HCT116 (cell line): ENCODE measurements around the gene VTI1A. TPM values are rescaled to one million over a fixed set of nuclear protein-coding genes. Genes with fewer than 3 reads are reported as not detected.

ENCODE experiments used
- ATAC-seq: fragments of 200-7000 bp; cut with Tn5 transposase; 2 replicates; pipeline ENCODE4 v1.9.1; 2020; ENCODE audit warnings: mild to moderate bottlenecking, moderate library complexity
- BruUV-seq: library from RNA; stranded (reverse); fragments of 400-500 nt; replicated peaks from 2 replicates; lab custom pipeline; 2021; lab: Mats Ljungman, UMichigan
- CTCF ChIA-PET: fragments of 300-600 bp; sonication (Branson Sonifier 250); formaldehyde crosslinking; loops from one replicate; lab custom pipeline; 2021; ENCODE audit warnings: antibody characterized with exemption; lab: Charles Lee
- POLR2A ChIA-PET: fragments of 300-600, 350-600 bp; sonication (Branson Sonifier 250); formaldehyde crosslinking; loops from one replicate; lab custom pipeline; 2021; ENCODE audit warnings: antibody characterized with exemption; lab: Charles Lee
- RAD21 ChIA-PET, 2 experiments: fragments of 300-600 bp; sonication (Branson Sonifier 250); formaldehyde crosslinking; loops; one replicate each; lab custom pipeline; 2023; ENCODE audit warnings: low total read pairs in 2 of 2; ENCODE audit not compliant: uncharacterized antibody in 2 of 2, unreplicated experiment in 2 of 2, low non-redundant PET in 1 of 2; lab: Charles Lee
- DNase-seq: peaks from one replicate; pipeline ENCODE4 v3.0.0-alpha.2; 2010; ENCODE audit warnings: low read depth, low spot score
- H2AFZ ChIP-seq: fragments of 200-600 bp; shearing (Covaris generic), sonication (generic); 2 replicates; pipeline ENCODE4 v1.6.1; 2017; ENCODE audit warnings: low read depth, mixed run types, mixed read lengths, antibody characterized with exemption, low read length; ENCODE audit not compliant: poor library complexity, severe bottlenecking
- H3K27ac ChIP-seq: 2 replicates; pipeline ENCODE4 v1.5.1; 2012; ENCODE audit warnings: low read depth, low read length
- H3K27me3 ChIP-seq: fragments of 200-600 bp; sonication (generic); 2 replicates; pipeline ENCODE4 v1.6.1; 2016; ENCODE audit warnings: mixed run types, low read length, mixed read lengths; ENCODE audit not compliant: insufficient read depth
- H3K36me3 ChIP-seq, 2 experiments: fragments of 200-500 bp in 1 of 2; fragments of 200-600 bp in 1 of 2; sonication (Bioruptor generic) in 1 of 2; sonication (generic) in 1 of 2; 2 replicates each; pipeline versions ENCODE4 v1.5.1 to v1.6.1; 2014 to 2016; ENCODE audit warnings: low read length in 2 of 2, inconsistent platforms in 1 of 2, mixed read lengths in 1 of 2, mixed run types in 1 of 2; ENCODE audit not compliant: insufficient read depth in 2 of 2, control insufficient read depth in 1 of 2
- H3K4me1 ChIP-seq, 2 experiments: fragments of 200-600 bp in 1 of 2; sonication (generic) in 1 of 2; 2 replicates each; pipeline versions ENCODE4 v1.5.1 to v1.6.1; 2012 to 2017; ENCODE audit warnings: low read length in 2 of 2, inconsistent platforms in 1 of 2, mild to moderate bottlenecking in 1 of 2, mixed read lengths in 1 of 2, mixed run types in 1 of 2, moderate library complexity in 1 of 2; ENCODE audit not compliant: insufficient read depth in 2 of 2, control insufficient read depth in 1 of 2
- H3K4me2 ChIP-seq: fragments of 200-600 bp; sonication (generic); 2 replicates; pipeline ENCODE4 v1.6.1; 2017; ENCODE audit warnings: mixed run types, low read length, mixed read lengths
- H3K4me3 ChIP-seq, 2 experiments: fragments of 200-600 bp in 1 of 2; sonication (generic) in 1 of 2; replicated peaks in 1 of 2; 2 replicates each; pipeline ENCODE4 v1.5.1; 2011 to 2016; ENCODE audit warnings: low read length in 2 of 2, control low read depth in 1 of 2, low read depth in 1 of 2, mild to moderate bottlenecking in 1 of 2, mixed read lengths in 1 of 2, mixed run types in 1 of 2
- H3K79me2 ChIP-seq: fragments of 200-600 bp; sonication (generic); 2 replicates; pipeline ENCODE4 v1.6.1; 2017; ENCODE audit warnings: mild to moderate bottlenecking, mixed run types, low read length, moderate library complexity, mixed read lengths; ENCODE audit not compliant: insufficient read depth
- H3K9ac ChIP-seq: fragments of 200-600 bp; sonication (generic); 2 replicates; pipeline ENCODE4 v1.6.1; 2016; ENCODE audit warnings: low read length, mixed read lengths
- H3K9me2 ChIP-seq: fragments of 200-600 bp; sonication (generic), shearing (Covaris generic); 2 replicates; pipeline ENCODE4 v1.6.1; 2017; ENCODE audit warnings: mixed run types, mild to moderate bottlenecking, moderate library complexity; ENCODE audit not compliant: insufficient read depth
- H3K9me3 ChIP-seq, 2 experiments: fragments of 200-500 bp in 1 of 2; fragments of 200-600 bp in 1 of 2; sonication (Bioruptor generic) in 1 of 2; sonication (generic) in 1 of 2; 2 replicates each; pipeline ENCODE4 v1.6.1; 2014 to 2017; ENCODE audit warnings: low read length in 2 of 2, mixed read lengths in 2 of 2, inconsistent platforms in 1 of 2, low read depth in 1 of 2, mild to moderate bottlenecking in 1 of 2, mixed run types in 1 of 2, moderate library complexity in 1 of 2; ENCODE audit not compliant: control insufficient read depth in 1 of 2, insufficient read depth in 1 of 2
- H4K20me1 ChIP-seq: fragments of 200-600 bp; sonication (generic), shearing (Covaris generic); 2 replicates; pipeline ENCODE4 v1.6.1; 2017; ENCODE audit warnings: mixed run types, mild to moderate bottlenecking, moderate library complexity; ENCODE audit not compliant: insufficient read depth
- ATF3 ChIP-seq: IDR thresholded peaks from 2 replicates; pipeline ENCODE4 v1.6.1; 2012
- EGR1 ChIP-seq: IDR thresholded peaks from 2 replicates; pipeline ENCODE4 v1.6.1; 2012; ENCODE audit warnings: low read depth
- FOSL1 ChIP-seq: IDR thresholded peaks from 2 replicates; pipeline ENCODE4 v1.6.1; 2012; ENCODE audit warnings: low read depth
- JUND ChIP-seq: IDR thresholded peaks from 2 replicates; pipeline ENCODE4 v1.6.1; 2012
- MAX ChIP-seq: IDR thresholded peaks from 2 replicates; pipeline ENCODE4 v1.6.1; 2012
- POLR2A ChIP-seq: IDR thresholded peaks from 2 replicates; pipeline ENCODE4 v1.7.0; 2011; ENCODE audit warnings: borderline replicate concordance; ENCODE audit not compliant: insufficient read depth, insufficient read length; ENCODE audit errors: extremely low read depth
- REST ChIP-seq: IDR thresholded peaks from 2 replicates; pipeline ENCODE4 v1.6.1; 2012; ENCODE audit warnings: low read depth
- SIN3A ChIP-seq: IDR thresholded peaks from 2 replicates; pipeline ENCODE4 v1.6.1; 2012; ENCODE audit warnings: low read depth
- SP1 ChIP-seq: IDR thresholded peaks from 2 replicates; pipeline ENCODE4 v1.6.1; 2012; ENCODE audit warnings: low read depth
- SRF ChIP-seq: IDR thresholded peaks from 2 replicates; pipeline ENCODE4 v1.6.1; 2012; ENCODE audit warnings: low read depth
- YY1 ChIP-seq: IDR thresholded peaks from 2 replicates; pipeline ENCODE4 v1.6.1; 2011; ENCODE audit warnings: low read length, low read depth, moderate library complexity, mild to moderate bottlenecking; ENCODE audit not compliant: insufficient replicate concordance; ENCODE audit errors: extremely low read depth
- intact Hi-C: fragments of 100-400 bp; cut with micrococcal nuclease; formaldehyde crosslinking; loops from 2 replicates; pipeline ENCODE4 v1.10.0; 2022
- total RNA-seq: library from RNA; stranded (reverse); gene quantifications from one replicate; pipeline ENCODE4 v1.2.1, GENCODE V29; 2021; ENCODE audit not compliant: unreplicated experiment

Gene VTI1A
- total RNA-seq, 1 experiment from 2014 or later: 80.7 TPM

- no peaks in the 10 kb centered on the region for H3K9me3 ChIP-seq
- no peaks in the 10 kb centered on the region for H3K9me2 ChIP-seq
- ChIA-PET RAD21 (no interaction called here), POLR2A (no interaction called here), CTCF (no interaction called here)
- no peaks in the 10 kb centered on the region for H3K27me3 ChIP-seq
- H2AFZ ChIP-seq: no peak overlapping the region
- no peak for TF ChIP-seq SIN3A
- TF ChIP-seq POLR2A: no peak
- TF ChIP-seq SP1: no peak
- no peak for TF ChIP-seq REST
- no peak for TF ChIP-seq EGR1
- TF ChIP-seq MAX: no peak
- TF ChIP-seq FOSL1: no peak
- no peak for TF ChIP-seq SRF
- TF ChIP-seq ATF3: no peak
- no peak for TF ChIP-seq JUND
- no peak for TF ChIP-seq YY1
- no peak overlapping the region for H3K27ac ChIP-seq
- H3K9ac ChIP-seq: no peak overlapping the region
- no peaks in the 10 kb centered on the region for H4K20me1 ChIP-seq
- no peak for DNase-seq
- no peaks in the 10 kb centered on the region for H3K4me1 ChIP-seq
- intact Hi-C loops: no loop called here
- H3K4me2 ChIP-seq: no peak overlapping the region
- H3K79me2 ChIP-seq: no peaks in the 10 kb centered on the region
- no peak for ATAC-seq
- no peak overlapping the region for H3K4me3 ChIP-seq
- no peaks in the 10 kb centered on the region for H3K36me3 ChIP-seq
- no TSS peak for BruUV-seq
Measured at GRCh38 chr10:112841549-112841948, 394.5 kb downstream of the VTI1A start.
